ENCODE measurements around the gene DDX50. TPM values are rescaled to one million over a fixed set of nuclear protein-coding genes. Genes with fewer than 3 reads are reported as not detected.

The DDX50 gene
- total and polyA plus RNA-seq, 2 experiments from 2014 or later = 19.5 to 40.9 TPM

GRCh38 chr10:68955832-68956532, 54.9 kb downstream of the DDX50 start, which contains the start of gene DDX21:
TSS of gene DDX21 (plus strand) at chr10:68956170. CDS start at chr10:68956226, 56 bp downstream.
- H3K27ac ChIP-seq = peak within 1 kb of the TSS; percentile 96
- H3K9me2 ChIP-seq (replicated peaks; ENCODE audit: insufficient read depth) = no peaks in the 10 kb centered on the region
- H2AFZ ChIP-seq = peak within 1 kb of the TSS; percentile 90
- no peaks in the 10 kb centered on the region for H3K9me3 ChIP-seq (ENCODE audit: low read depth)
- H4K20me1 ChIP-seq (ENCODE audit: insufficient read depth, poor library complexity, severe bottlenecking) = peaks cover 10% of the 10 kb centered on the region
- H3K4me3 ChIP-seq = peak within 1 kb of the TSS; percentile 64
- DNase-seq (ENCODE audit: low spot score) = peak; percentile 94
- H3K4me2 ChIP-seq = peak within 1 kb of the TSS; percentile 88
- peak; percentile 71 for TF ChIP-seq CTCF (IDR thresholded peaks at IDR 0.05; ENCODE audit: poor library complexity)
- TF ChIP-seq EZH2phosphoT487 (IDR thresholded peaks at IDR 0.05; ENCODE audit: low read depth, severe bottlenecking, unreplicated experiment) = no peak
- peaks cover 18% of the 10 kb centered on the region for H3K4me1 ChIP-seq (ENCODE audit: insufficient read depth)
- H3K36me3 ChIP-seq (replicated peaks; ENCODE audit: insufficient read depth, low read depth) = no peaks in the 10 kb centered on the region
- WGBS (ENCODE audit: low lambda C conversion rate, missing lambda C conversion rate) = under 1% methylated on average over 53 of the region's 53 CpGs
- no peaks in the 10 kb centered on the region for H3K27me3 ChIP-seq
- H3K79me2 ChIP-seq = peaks cover 39% of the 10 kb centered on the region

- TF ChIP-seq EZH2 (IDR thresholded peaks at IDR 0.05; ENCODE audit: borderline replicate concordance) (no peak), CTCF (IDR thresholded peaks at IDR 0.05; ENCODE audit: poor library complexity) (no peak), EZH2phosphoT487 (IDR thresholded peaks at IDR 0.05; ENCODE audit: low read depth, severe bottlenecking, unreplicated experiment) (no peak)
- DNase-seq (ENCODE audit: low spot score) = no peak
- H3K27ac ChIP-seq = peak overlapping the region; percentile 96
- no peaks in the 10 kb centered on the region for H3K9me2 ChIP-seq (replicated peaks; ENCODE audit: insufficient read depth)
- no peaks in the 10 kb centered on the region for H3K36me3 ChIP-seq (replicated peaks; ENCODE audit: insufficient read depth, low read depth)
- H3K4me3 ChIP-seq = peak overlapping the region; percentile 64
- 51% methylated on average over 7 of the region's 7 CpGs for WGBS (ENCODE audit: low lambda C conversion rate, missing lambda C conversion rate)
- H3K4me2 ChIP-seq = peak overlapping the region; percentile 88
- H3K79me2 ChIP-seq = peaks cover 50% of the 10 kb centered on the region
- H2AFZ ChIP-seq = no peak overlapping the region
- H4K20me1 ChIP-seq (ENCODE audit: insufficient read depth, poor library complexity, severe bottlenecking) = peaks cover 10% of the 10 kb centered on the region
- H3K4me1 ChIP-seq (ENCODE audit: insufficient read depth) = peaks cover 18% of the 10 kb centered on the region
- H3K9me3 ChIP-seq (ENCODE audit: low read depth) = no peaks in the 10 kb centered on the region
- no peaks in the 10 kb centered on the region for H3K27me3 ChIP-seq
Measured at GRCh38 chr10:68957284-68957615, 56.1 kb downstream of the DDX50 start.

DNA sequence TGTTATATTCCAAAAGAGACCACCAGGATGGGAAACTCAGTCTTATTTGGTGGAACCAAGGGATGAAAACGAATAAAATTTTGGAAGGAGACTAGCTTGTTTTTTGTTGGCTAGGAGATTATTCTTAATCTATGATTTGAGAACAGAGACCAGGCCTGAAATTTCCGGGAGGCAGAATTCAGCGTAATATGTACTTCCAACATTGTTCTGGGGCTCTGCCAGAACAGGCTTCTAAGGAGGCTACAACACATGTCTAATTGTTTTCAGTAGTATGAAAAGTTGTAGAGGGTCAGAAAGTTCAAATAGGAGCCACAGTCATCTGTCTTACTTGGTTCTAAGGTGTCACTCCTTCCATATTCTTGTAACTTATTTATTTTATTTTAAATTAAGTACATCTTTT, 56.5 kb downstream of the DDX50 start:
- H3K36me3 ChIP-seq (replicated peaks; ENCODE audit: insufficient read depth, low read depth) = no peaks in the 10 kb centered on the region
- H2AFZ ChIP-seq = no peak overlapping the region
- TF ChIP-seq CTCF (IDR thresholded peaks at IDR 0.05; ENCODE audit: poor library complexity) (no peak), EZH2phosphoT487 (IDR thresholded peaks at IDR 0.05; ENCODE audit: low read depth, severe bottlenecking, unreplicated experiment) (no peak), EZH2 (IDR thresholded peaks at IDR 0.05; ENCODE audit: borderline replicate concordance) (no peak)
- H3K4me1 ChIP-seq (ENCODE audit: insufficient read depth) = peaks cover 18% of the 10 kb centered on the region
- H4K20me1 ChIP-seq (ENCODE audit: insufficient read depth, poor library complexity, severe bottlenecking) = peaks cover 10% of the 10 kb centered on the region
- no peaks in the 10 kb centered on the region for H3K9me3 ChIP-seq (ENCODE audit: low read depth)
- peak overlapping the region; percentile 64 for H3K4me3 ChIP-seq
- peak overlapping the region; percentile 88 for H3K4me2 ChIP-seq
- H3K79me2 ChIP-seq = peaks cover 54% of the 10 kb centered on the region
- H3K9me2 ChIP-seq (replicated peaks; ENCODE audit: insufficient read depth) = no peaks in the 10 kb centered on the region
- DNase-seq (ENCODE audit: low spot score) = no peak
- H3K27me3 ChIP-seq = no peaks in the 10 kb centered on the region
- peak overlapping the region; percentile 96 for H3K27ac ChIP-seq
- WGBS (ENCODE audit: low lambda C conversion rate, missing lambda C conversion rate) = 73% methylated on average over 3 of the region's 3 CpGs
